DMS 273 treated with DMSO at 0.1 percent for 48 hours (cell line): ENCODE data around the gene WFDC12.
A peak's percentile ranks its signal among the peaks of the same experiment; 100 is the strongest.
"Not testable (repeated sequence)": the region's sequence is repeated elsewhere in the genome, so short reads cannot be mapped to it uniquely, and the experiment has no call there.

Experiments used
- DNase-seq: peaks from one replicate; lab custom pipeline; 2025; lab: John Stamatoyannopoulos, UW

Gene WFDC12

GRCh38 chr20:45124365-45124764 lies at the start of gene WFDC12:
Gene WFDC12 (minus strand): TSS chr20:45124465. CDS start chr20:45124447, 18 bp downstream.
- no peak for DNase-seq

GRCh38 chr20:45173522-45173921 lies 49.3 kb upstream of the WFDC12 start:
- DNase-seq: no peak

GRCh38 chr20:45164906-45165305 lies 40.6 kb upstream of the WFDC12 start:
- no peak for DNase-seq

GRCh38 chr20:45163083-45163803 lies 39.0 kb upstream of the WFDC12 start:
- DNase-seq: no peak

GRCh38 chr20:45157962-45158361 lies 33.7 kb upstream of the WFDC12 start:
- DNase-seq: peak; percentile 23

- no peak for DNase-seq
These were observed 32.4 kb upstream of the WFDC12 start for GRCh38 chr20:45156713-45157112.

GRCh38 chr20:45154794-45155193 lies 30.5 kb upstream of the WFDC12 start:
- DNase-seq: not testable (repeated sequence)

- DNase-seq: no peak
These were observed 29.9 kb upstream of the WFDC12 start for GRCh38 chr20:45154183-45154582.

GRCh38 chr20:45153752-45154151 lies 29.5 kb upstream of the WFDC12 start:
- no peak for DNase-seq

GRCh38 chr20:45153147-45153546 lies 28.9 kb upstream of the WFDC12 start:
- no peak for DNase-seq

- DNase-seq: no peak
These were observed 28.1 kb upstream of the WFDC12 start for GRCh38 chr20:45152405-45152804.

- DNase-seq: no peak
These were observed 24.8 kb upstream of the WFDC12 start for GRCh38 chr20:45149062-45149461.

GRCh38 chr20:45140836-45141235 lies 16.6 kb upstream of the WFDC12 start:
- DNase-seq: no peak

- DNase-seq: not testable (repeated sequence)
These were observed 15.6 kb upstream of the WFDC12 start for GRCh38 chr20:45139733-45140375.

GRCh38 chr20:45138561-45139300 lies 14.5 kb upstream of the WFDC12 start:
- DNase-seq: no peak

GRCh38 chr20:45136911-45137310 lies 12.6 kb upstream of the WFDC12 start:
- no peak for DNase-seq

- DNase-seq: no peak
These were observed 3.8 kb upstream of the WFDC12 start for GRCh38 chr20:45128099-45128498.

GRCh38 chr20:45121388-45121787 lies 2.9 kb downstream of the WFDC12 start:
- no peak for DNase-seq

- no peak for DNase-seq
These were observed 4.6 kb downstream of the WFDC12 start for GRCh38 chr20:45119556-45120266.

GRCh38 chr20:45118028-45118427 lies 6.2 kb downstream of the WFDC12 start:
- no peak for DNase-seq

GRCh38 chr20:45117581-45117980 lies 6.7 kb downstream of the WFDC12 start:
- DNase-seq: no peak

GRCh38 chr20:45115829-45116228 lies 8.4 kb downstream of the WFDC12 start:
- no peak for DNase-seq
